ENCODE measurements around the gene SH3BP5L. TPM values are rescaled to one million over a fixed set of nuclear protein-coding genes. Genes with fewer than 3 reads are reported as not detected.
A peak's percentile ranks its signal among the peaks of the same experiment; 100 is the strongest.

Gene SH3BP5L
- total and polyA plus RNA-seq, 2 of the 13 experiments (the other 11 are each of a cell fraction or from before 2014, with no cell fraction given): 10.3 to 14.9 TPM

DNA sequence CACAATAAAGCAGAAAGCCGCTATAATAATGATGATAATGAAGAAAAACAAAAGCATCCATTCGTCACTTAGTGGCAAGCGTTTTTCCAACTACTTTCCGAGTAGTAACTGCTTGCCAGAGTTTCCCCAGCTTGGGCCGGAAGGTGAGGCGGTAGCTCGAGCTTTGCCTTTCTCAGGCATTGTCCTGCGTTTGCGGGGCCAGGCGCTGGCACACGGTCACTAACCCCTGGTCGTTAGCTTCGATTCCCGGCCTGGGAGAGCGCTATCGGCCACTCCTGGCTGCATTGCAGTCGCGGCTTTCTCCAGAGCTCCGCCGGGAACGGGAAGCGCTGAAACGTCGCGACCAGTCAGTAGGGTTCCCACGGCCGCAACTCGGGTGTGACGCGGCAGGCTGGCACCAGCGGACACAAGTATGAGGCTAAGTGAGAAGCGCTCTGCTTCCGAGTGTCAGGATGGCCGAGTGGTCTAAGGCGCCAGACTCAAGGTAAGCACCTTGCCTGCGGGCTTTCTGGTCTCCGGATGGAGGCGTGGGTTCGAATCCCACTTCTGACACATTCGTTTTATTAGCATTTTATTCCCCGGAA is 47.8 kb upstream of the SH3BP5L start (continued):
- peak; percentile 81; the same call in 1 of the 2 replicates for TF ChIP-seq REL (CRISPR knock-in tag; conservative IDR thresholded peaks at IDR 0.05)
- TF ChIP-seq, protein P1, sequence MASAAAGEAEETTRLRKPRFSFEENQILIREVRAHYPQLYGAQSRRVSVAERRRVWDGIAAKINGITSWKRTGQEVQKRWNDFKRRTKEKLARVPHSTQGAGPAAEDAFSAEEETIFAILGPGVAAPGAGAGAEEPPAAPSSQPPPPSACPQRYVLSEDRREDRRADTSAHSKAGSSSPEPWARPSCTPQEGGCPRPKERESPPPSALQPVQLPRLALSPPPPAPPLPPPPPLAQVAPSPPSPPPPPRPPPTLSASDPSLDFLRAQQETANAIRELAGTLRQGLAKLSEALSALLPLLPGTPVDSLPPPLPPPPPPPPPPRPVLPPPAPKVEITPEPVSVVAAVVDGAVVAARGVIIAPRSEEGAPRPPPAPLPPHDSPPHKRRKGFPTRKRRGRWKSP (CRISPR knock-in tag; IDR thresholded peaks at IDR 0.05): peak; percentile 89
- no peak for TF ChIP-seq KLF15 (CRISPR knock-in tag; IDR thresholded peaks at IDR 0.05; ENCODE audit: borderline replicate concordance)
- TF ChIP-seq ZMAT3 (CRISPR knock-in tag; conservative IDR thresholded peaks at IDR 0.05): 0 out of 2 replicates have a peak, but pooled peaks have one; percentile 17
- no peak for TF ChIP-seq ZSCAN29 (CRISPR knock-in tag; conservative IDR thresholded peaks at IDR 0.05)
- TF ChIP-seq SSRP1 (CRISPR knock-in tag; IDR thresholded peaks at IDR 0.05): no peak
- peak; percentile 14; the same call in 1 of the 3 replicates for TF ChIP-seq MXI1 (IDR thresholded peaks at IDR 0.05; ENCODE audit: borderline replicate concordance, low read depth, low read length)
- no peak for TF ChIP-seq SOX6 (IDR thresholded peaks at IDR 0.05)
- TF ChIP-seq SOX6 (CRISPR knock-in tag; IDR thresholded peaks at IDR 0.05): peak; percentile 77
- TF ChIP-seq, protein P2, sequence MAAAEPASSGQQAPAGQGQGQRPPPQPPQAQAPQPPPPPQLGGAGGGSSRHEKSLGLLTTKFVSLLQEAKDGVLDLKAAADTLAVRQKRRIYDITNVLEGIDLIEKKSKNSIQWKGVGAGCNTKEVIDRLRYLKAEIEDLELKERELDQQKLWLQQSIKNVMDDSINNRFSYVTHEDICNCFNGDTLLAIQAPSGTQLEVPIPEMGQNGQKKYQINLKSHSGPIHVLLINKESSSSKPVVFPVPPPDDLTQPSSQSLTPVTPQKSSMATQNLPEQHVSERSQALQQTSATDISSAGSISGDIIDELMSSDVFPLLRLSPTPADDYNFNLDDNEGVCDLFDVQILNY (CRISPR knock-in tag; conservative IDR thresholded peaks at IDR 0.05): no peak
- no peak for TF ChIP-seq ZNF781 (CRISPR knock-in tag; IDR thresholded peaks at IDR 0.05; ENCODE audit: borderline replicate concordance, not compliant biosample characterization)
- no peak for TF ChIP-seq DPF2 (CRISPR knock-in tag; IDR thresholded peaks at IDR 0.05; ENCODE audit: borderline replicate concordance, low read depth)
- TF ChIP-seq, protein P3, sequence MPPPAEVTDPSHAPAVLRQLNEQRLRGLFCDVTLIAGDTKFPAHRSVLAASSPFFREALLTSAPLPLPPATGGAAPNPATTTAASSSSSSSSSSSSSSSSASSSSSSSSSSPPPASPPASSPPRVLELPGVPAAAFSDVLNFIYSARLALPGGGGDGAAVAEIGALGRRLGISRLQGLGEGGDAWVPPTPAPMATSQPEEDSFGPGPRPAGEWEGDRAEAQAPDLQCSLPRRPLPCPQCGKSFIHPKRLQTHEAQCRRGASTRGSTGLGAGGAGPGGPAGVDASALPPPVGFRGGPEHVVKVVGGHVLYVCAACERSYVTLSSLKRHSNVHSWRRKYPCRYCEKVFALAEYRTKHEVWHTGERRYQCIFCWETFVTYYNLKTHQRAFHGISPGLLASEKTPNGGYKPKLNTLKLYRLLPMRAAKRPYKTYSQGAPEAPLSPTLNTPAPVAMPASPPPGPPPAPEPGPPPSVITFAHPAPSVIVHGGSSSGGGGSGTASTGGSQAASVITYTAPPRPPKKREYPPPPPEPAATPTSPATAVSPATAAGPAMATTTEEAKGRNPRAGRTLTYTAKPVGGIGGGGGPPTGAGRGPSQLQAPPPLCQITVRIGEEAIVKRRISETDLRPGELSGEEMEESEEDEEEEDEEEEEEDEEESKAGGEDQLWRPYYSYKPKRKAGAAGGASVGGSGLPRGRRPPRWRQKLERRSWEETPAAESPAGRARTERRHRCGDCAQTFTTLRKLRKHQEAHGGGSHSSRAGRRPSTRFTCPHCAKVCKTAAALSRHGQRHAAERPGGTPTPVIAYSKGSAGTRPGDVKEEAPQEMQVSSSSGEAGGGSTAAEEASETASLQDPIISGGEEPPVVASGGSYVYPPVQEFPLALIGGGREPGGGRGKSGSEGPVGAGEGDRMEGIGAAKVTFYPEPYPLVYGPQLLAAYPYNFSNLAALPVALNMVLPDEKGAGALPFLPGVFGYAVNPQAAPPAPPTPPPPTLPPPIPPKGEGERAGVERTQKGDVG (CRISPR knock-in tag; IDR thresholded peaks at IDR 0.05; ENCODE audit: borderline replicate concordance): peak; percentile 60; the same call in 1 of the 2 replicates
- TF ChIP-seq HNRNPL (IDR thresholded peaks at IDR 0.05; ENCODE audit: low read depth, low read length): no peak
- TF ChIP-seq SALL1 (CRISPR knock-in tag; IDR thresholded peaks at IDR 0.05): peak; percentile 75
- no peak; the same call in 1 of the 2 replicates for TF ChIP-seq ZNF556 (CRISPR knock-in tag; IDR thresholded peaks at IDR 0.05; ENCODE audit: borderline replicate concordance)
- TF ChIP-seq JUND (CRISPR knock-in tag; IDR thresholded peaks at IDR 0.05): no peak; the same call in 1 of the 2 replicates
- no peak for TF ChIP-seq TCF12 (IDR thresholded peaks at IDR 0.05)
- TF ChIP-seq TCF12 (CRISPR knock-in tag; IDR thresholded peaks at IDR 0.05): 0 out of 2 replicates have a peak, but pooled peaks have one; percentile 63
- TF ChIP-seq, protein P4, sequence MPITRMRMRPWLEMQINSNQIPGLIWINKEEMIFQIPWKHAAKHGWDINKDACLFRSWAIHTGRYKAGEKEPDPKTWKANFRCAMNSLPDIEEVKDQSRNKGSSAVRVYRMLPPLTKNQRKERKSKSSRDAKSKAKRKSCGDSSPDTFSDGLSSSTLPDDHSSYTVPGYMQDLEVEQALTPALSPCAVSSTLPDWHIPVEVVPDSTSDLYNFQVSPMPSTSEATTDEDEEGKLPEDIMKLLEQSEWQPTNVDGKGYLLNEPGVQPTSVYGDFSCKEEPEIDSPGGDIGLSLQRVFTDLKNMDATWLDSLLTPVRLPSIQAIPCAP (CRISPR knock-in tag; IDR thresholded peaks at IDR 0.05; ENCODE audit: low read depth): no peak
- peak; percentile 9; the same call in 1 of the 2 replicates for TF ChIP-seq STAG1 (CRISPR knock-in tag; IDR thresholded peaks at IDR 0.05)
- TF ChIP-seq, protein P5, sequence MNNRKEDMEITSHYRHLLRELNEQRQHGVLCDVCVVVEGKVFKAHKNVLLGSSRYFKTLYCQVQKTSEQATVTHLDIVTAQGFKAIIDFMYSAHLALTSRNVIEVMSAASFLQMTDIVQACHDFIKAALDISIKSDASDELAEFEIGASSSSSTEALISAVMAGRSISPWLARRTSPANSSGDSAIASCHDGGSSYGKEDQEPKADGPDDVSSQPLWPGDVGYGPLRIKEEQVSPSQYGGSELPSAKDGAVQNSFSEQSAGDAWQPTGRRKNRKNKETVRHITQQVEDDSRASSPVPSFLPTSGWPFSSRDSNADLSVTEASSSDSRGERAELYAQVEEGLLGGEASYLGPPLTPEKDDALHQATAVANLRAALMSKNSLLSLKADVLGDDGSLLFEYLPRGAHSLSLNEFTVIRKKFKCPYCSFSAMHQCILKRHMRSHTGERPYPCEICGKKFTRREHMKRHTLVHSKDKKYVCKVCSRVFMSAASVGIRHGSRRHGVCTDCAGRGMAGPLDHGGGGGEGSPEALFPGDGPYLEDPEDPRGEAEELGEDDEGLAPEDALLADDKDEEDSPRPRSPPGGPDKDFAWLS (CRISPR knock-in tag; IDR thresholded peaks at IDR 0.05; ENCODE audit: borderline replicate concordance): no peak
